Keratinocyte (primary cell): ENCODE results near the gene THRB. TPM values are rescaled to one million over a fixed set of nuclear protein-coding genes. Genes with fewer than 3 reads are reported as not detected.

ENCODE experiments used
- DNase-seq: peaks from one replicate; pipeline ENCODE4 v3.0.0-alpha.2; 2011; ENCODE audit warnings: low read depth, missing footprints, low spot score
- FAIRE-seq: peaks from 2 replicates; lab custom pipeline; 2011; peaks lifted over from hg19 to GRCh38; lab: Jason Lieb, UNC
- H2AFZ ChIP-seq: 2 replicates; pipeline ENCODE4 v1.6.0; 2012; ENCODE audit warnings: low read length, control low read depth, inconsistent platforms; ENCODE audit not compliant: control insufficient read depth
- H3K27ac ChIP-seq: 2 replicates; pipeline ENCODE4 v1.5.1; 2011; ENCODE audit warnings: low read length; ENCODE audit not compliant: control insufficient read depth, insufficient read depth
- H3K27me3 ChIP-seq: 3 replicates; pipeline ENCODE4 v1.6.0; 2011; ENCODE audit warnings: low read length; ENCODE audit not compliant: control insufficient read depth, insufficient read depth; ENCODE audit errors: extremely low read depth
- H3K36me3 ChIP-seq, 2 experiments: 2 replicates in 1 of 2; 3 replicates in 1 of 2; pipeline ENCODE4 v1.5.1; 2011; ENCODE audit warnings: low read length in 2 of 2, mild to moderate bottlenecking in 1 of 2; ENCODE audit not compliant: control insufficient read depth in 2 of 2, insufficient read depth in 2 of 2; ENCODE audit errors: extremely low read depth in 1 of 2
- H3K4me1 ChIP-seq: 3 replicates; pipeline ENCODE4 v1.5.1; 2011; ENCODE audit warnings: low read length; ENCODE audit not compliant: control insufficient read depth, insufficient read depth; ENCODE audit errors: extremely low read depth
- H3K4me2 ChIP-seq: 3 replicates; pipeline ENCODE4 v1.6.0; 2011; ENCODE audit warnings: low read depth, low read length; ENCODE audit not compliant: control insufficient read depth, insufficient read depth; ENCODE audit errors: extremely low read depth
- H3K4me3 ChIP-seq, 3 experiments: fragments of 200-600 bp in 1 of 3; sonication (generic) in 1 of 3; 2 replicates in 2 of 3; 3 replicates in 1 of 3; pipeline ENCODE4 v1.5.1; 2011 to 2016; ENCODE audit warnings: low read length in 3 of 3, mild to moderate bottlenecking in 3 of 3, control low read depth in 2 of 3, inconsistent platforms in 1 of 3, low read depth in 1 of 3, mixed read lengths in 1 of 3, mixed run types in 1 of 3, moderate library complexity in 1 of 3; ENCODE audit not compliant: control insufficient read depth in 2 of 3, insufficient read depth in 2 of 3; ENCODE audit errors: extremely low read depth in 1 of 3
- H3K79me2 ChIP-seq: 2 replicates; pipeline ENCODE4 v1.6.0; 2012; ENCODE audit warnings: low read length; ENCODE audit not compliant: control insufficient read depth, insufficient read depth
- H3K9ac ChIP-seq: 3 replicates; pipeline ENCODE4 v1.6.0; 2011; ENCODE audit warnings: low read length; ENCODE audit not compliant: control insufficient read depth, insufficient read depth; ENCODE audit errors: extremely low read depth
- H3K9me1 ChIP-seq: 3 replicates; pipeline ENCODE4 v1.6.0; 2011; ENCODE audit warnings: low read length; ENCODE audit not compliant: control insufficient read depth, insufficient read depth; ENCODE audit errors: extremely low read depth
- H3K9me3 ChIP-seq: 2 replicates; pipeline ENCODE4 v1.5.1; 2012; ENCODE audit warnings: low read depth, low read length; ENCODE audit not compliant: control insufficient read depth
- H4K20me1 ChIP-seq: 3 replicates; pipeline ENCODE4 v1.6.0; 2011; ENCODE audit warnings: low read length; ENCODE audit not compliant: control insufficient read depth, insufficient read depth; ENCODE audit errors: extremely low read depth
- EZH2 ChIP-seq: IDR thresholded peaks from one replicate; pipeline ENCODE4 v1.6.1; 2012; ENCODE audit warnings: inconsistent platforms, mild to moderate bottlenecking, low read length, moderate library complexity
- dilution Hi-C: fragments of 300-500 bp; cut with MboI; formaldehyde crosslinking; loops from one replicate; pipeline ENCODE4 v1.7.0; 2020; ENCODE audit warnings: low sequenced_read_pairs; ENCODE audit not compliant: extremely low pct_ligation_motif_present
- polyA plus RNA-seq, 5 experiments: library from polyadenylated mRNA; depleted of rRNA in 3 of 5; stranded (reverse) in 3 of 5; stranded (forward) in 1 of 5; unstranded in 1 of 5; fragments of >200 nt; gene quantifications; 1 replicate in 1 of 5; 2 replicates in 3 of 5; 3 replicates in 1 of 5; pipeline versions ENCODE4 v1.2.1 to v1.2.3, GENCODE V29; 2011 to 2012; ENCODE audit warnings: missing spikeins in 2 of 5, low read depth in 1 of 5, low replicate concordance in 1 of 5
- TF ChIP-seq, protein P1 (sequence below), 3 experiments: IDR thresholded peaks in 1 of 3; conservative IDR thresholded peaks in 1 of 3; optimal IDR thresholded peaks in 1 of 3; 2 replicates in 2 of 3; 3 replicates in 1 of 3; pipeline versions ENCODE3 to v1.5.1; 2011; ENCODE audit warnings: low read length in 3 of 3, mild to moderate bottlenecking in 3 of 3, moderate library complexity in 2 of 3, control low read depth in 1 of 3, inconsistent platforms in 1 of 3; ENCODE audit not compliant: insufficient read depth in 2 of 3; ENCODE audit errors: extremely low read depth in 1 of 3

The THRB gene
- polyA plus RNA-seq, 1 donor (not counting 4 experiments of a cell fraction or from before 2014, with no cell fraction given), result 2.6 TPM

- Histone ChIP-seq H3K27ac (no peak overlapping the region), H2AFZ (no peak overlapping the region), H3K4me2 (peak overlapping the region; percentile 18), H3K9ac (no peak overlapping the region), H3K4me1 (peaks cover 9% of the 10 kb centered on the region), H3K9me1 (no peaks in the 10 kb centered on the region), H3K79me2 (no peaks in the 10 kb centered on the region), H3K9me3 (no peaks in the 10 kb centered on the region), H3K27me3 (no peaks in the 10 kb centered on the region), H3K4me3 (no peak overlapping the region), H3K36me3 (no peaks in the 10 kb centered on the region), H4K20me1 (no peaks in the 10 kb centered on the region)
- dilution Hi-C loops, result no loop called here
- peak; percentile 5 for FAIRE-seq
- no peak for DNase-seq
- no peak for TF ChIP-seq EZH2
- TF ChIP-seq, protein P1, sequence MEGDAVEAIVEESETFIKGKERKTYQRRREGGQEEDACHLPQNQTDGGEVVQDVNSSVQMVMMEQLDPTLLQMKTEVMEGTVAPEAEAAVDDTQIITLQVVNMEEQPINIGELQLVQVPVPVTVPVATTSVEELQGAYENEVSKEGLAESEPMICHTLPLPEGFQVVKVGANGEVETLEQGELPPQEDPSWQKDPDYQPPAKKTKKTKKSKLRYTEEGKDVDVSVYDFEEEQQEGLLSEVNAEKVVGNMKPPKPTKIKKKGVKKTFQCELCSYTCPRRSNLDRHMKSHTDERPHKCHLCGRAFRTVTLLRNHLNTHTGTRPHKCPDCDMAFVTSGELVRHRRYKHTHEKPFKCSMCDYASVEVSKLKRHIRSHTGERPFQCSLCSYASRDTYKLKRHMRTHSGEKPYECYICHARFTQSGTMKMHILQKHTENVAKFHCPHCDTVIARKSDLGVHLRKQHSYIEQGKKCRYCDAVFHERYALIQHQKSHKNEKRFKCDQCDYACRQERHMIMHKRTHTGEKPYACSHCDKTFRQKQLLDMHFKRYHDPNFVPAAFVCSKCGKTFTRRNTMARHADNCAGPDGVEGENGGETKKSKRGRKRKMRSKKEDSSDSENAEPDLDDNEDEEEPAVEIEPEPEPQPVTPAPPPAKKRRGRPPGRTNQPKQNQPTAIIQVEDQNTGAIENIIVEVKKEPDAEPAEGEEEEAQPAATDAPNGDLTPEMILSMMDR (optimal IDR thresholded peaks at IDR 0.05 in 1 of 3, IDR thresholded peaks at IDR 0.05 in 1 of 3, conservative IDR thresholded peaks at IDR 0.05 in 1 of 3; ENCODE audit: extremely low read depth in 1 of 3, insufficient read depth in 2 of 3, low read length in 3 of 3), result no peak
Measured at GRCh38 chr3:24137958-24138875, 356.4 kb downstream of the THRB start.

DNA sequence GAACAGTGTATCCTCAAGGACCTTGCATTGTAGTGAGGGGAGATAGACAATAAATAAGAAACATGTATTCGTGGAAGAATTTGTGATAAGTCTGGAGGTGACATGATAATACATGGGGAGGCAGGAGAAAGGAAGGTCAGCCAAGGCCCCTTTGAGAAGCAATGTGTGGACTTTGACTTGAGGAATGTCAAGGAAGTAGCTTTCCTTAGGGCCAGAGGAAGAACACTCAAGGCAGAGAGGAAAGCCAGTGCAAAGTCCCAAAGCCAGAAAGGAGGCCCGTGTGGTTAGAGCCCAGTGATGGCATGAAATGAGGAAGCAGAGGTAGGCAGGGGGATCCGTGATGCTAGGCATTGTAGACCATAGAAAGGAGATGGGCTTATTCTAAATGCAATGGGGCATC lies 357.3 kb downstream of the THRB start:
- Histone ChIP-seq H2AFZ (no peak overlapping the region), H3K36me3 (no peaks in the 10 kb centered on the region), H3K9ac (no peak overlapping the region), H3K4me2 (no peak overlapping the region), H4K20me1 (no peaks in the 10 kb centered on the region), H3K9me3 (no peaks in the 10 kb centered on the region), H3K27ac (no peak overlapping the region), H3K4me1 (peaks cover 9% of the 10 kb centered on the region), H3K79me2 (no peaks in the 10 kb centered on the region), H3K27me3 (no peaks in the 10 kb centered on the region), H3K4me3 (no peak overlapping the region), H3K9me1 (no peaks in the 10 kb centered on the region)
- dilution Hi-C loops, result no loop called here
- DNase-seq (no peak), FAIRE-seq (no peak)
- TF ChIP-seq, protein P1 (optimal IDR thresholded peaks at IDR 0.05 in 1 of 3, IDR thresholded peaks at IDR 0.05 in 1 of 3, conservative IDR thresholded peaks at IDR 0.05 in 1 of 3; ENCODE audit: extremely low read depth in 1 of 3, insufficient read depth in 2 of 3, low read length in 3 of 3), result no peak
- no peak for TF ChIP-seq EZH2
